GM23338 (cell line): ENCODE data around the gene PTTG1IP. TPM values are rescaled to one million over a fixed set of nuclear protein-coding genes. Genes with fewer than 3 reads are reported as not detected.

ENCODE experiments used
- ATAC-seq: fragments of 200-7000 bp; cut with Tn5 transposase; 3 replicates; pipeline ENCODE4 v1.9.1; 2020
- DNase-seq: peaks from one replicate; pipeline ENCODE4 v3.0.0-alpha.2; 2015; ENCODE audit warnings: low spot score
- H2AFZ ChIP-seq: fragments of 200-600 bp; sonication (generic); 2 replicates; pipeline ENCODE4 v1.8.0; 2016; ENCODE audit warnings: antibody characterized with exemption, mild to moderate bottlenecking, moderate library complexity
- H3F3A ChIP-seq: fragments of 200-600 bp; sonication (generic); replicated peaks from 2 replicates; pipeline ENCODE4 v1.8.0; 2017; ENCODE audit warnings: antibody characterized with exemption, mixed run types, low read depth
- H3K27ac ChIP-seq: fragments of 200-600 bp; sonication (generic); 2 replicates; pipeline ENCODE4 v1.6.1; 2016; ENCODE audit warnings: low read depth
- H3K27me3 ChIP-seq: fragments of 200-600 bp; sonication (generic); 2 replicates; pipeline ENCODE4 v1.8.0; 2016; ENCODE audit warnings: mild to moderate bottlenecking, mixed run types, moderate library complexity; ENCODE audit not compliant: insufficient read depth
- H3K36me3 ChIP-seq: fragments of 200-600 bp; sonication (generic); 2 replicates; pipeline ENCODE4 v1.8.0; 2016; ENCODE audit warnings: mild to moderate bottlenecking; ENCODE audit not compliant: insufficient read depth
- H3K4me1 ChIP-seq: fragments of 200-600 bp; sonication (generic); 2 replicates; pipeline ENCODE4 v1.8.0; 2016; ENCODE audit warnings: mild to moderate bottlenecking, moderate library complexity; ENCODE audit not compliant: insufficient read depth
- H3K4me2 ChIP-seq: fragments of 200-600 bp; sonication (generic); 2 replicates; pipeline ENCODE4 v1.7.1; 2017; ENCODE audit warnings: mixed run types
- H3K4me3 ChIP-seq: fragments of 200-600 bp; sonication (generic); 2 replicates; pipeline ENCODE4 v1.6.1; 2016; ENCODE audit warnings: mixed run types
- H3K79me2 ChIP-seq: fragments of 200-600 bp; sonication (generic); replicated peaks from 2 replicates; pipeline ENCODE4 v1.8.0; 2017; ENCODE audit warnings: mild to moderate bottlenecking; ENCODE audit not compliant: insufficient read depth
- H3K9me2 ChIP-seq: fragments of 200-600 bp; sonication (generic); 2 replicates; pipeline ENCODE4 v1.8.0; 2017; ENCODE audit not compliant: insufficient read depth
- H4K20me1 ChIP-seq: fragments of 200-600 bp; sonication (generic); replicated peaks from 2 replicates; pipeline ENCODE4 v1.8.0; 2017; ENCODE audit warnings: mild to moderate bottlenecking; ENCODE audit not compliant: insufficient read depth
- H3K27ac Mint-ChIP-seq: 2 replicates; pipeline ENCODE4 v1.8.0; 2020; ENCODE audit warnings: inconsistent platforms, mild to moderate bottlenecking, moderate library complexity, mixed read lengths
- H3K27me3 Mint-ChIP-seq: 3 replicates; pipeline ENCODE4 v1.8.0; 2022; ENCODE audit warnings: low read depth, mild to moderate bottlenecking, moderate library complexity, mixed read lengths, inconsistent platforms; ENCODE audit not compliant: insufficient read depth, poor library complexity
- H3K36me3 Mint-ChIP-seq: 3 replicates; pipeline ENCODE4 v1.8.0; 2021; ENCODE audit warnings: low read depth, mild to moderate bottlenecking, inconsistent platforms, moderate library complexity, mixed read lengths
- H3K4me1 Mint-ChIP-seq: 3 replicates; pipeline ENCODE4 v1.8.0; 2020; ENCODE audit warnings: mild to moderate bottlenecking, inconsistent platforms, mixed read lengths
- H3K4me3 Mint-ChIP-seq: 3 replicates; pipeline ENCODE4 v1.8.0; 2021; ENCODE audit warnings: moderate library complexity, mild to moderate bottlenecking, inconsistent platforms, mixed read lengths
- H3K9me3 Mint-ChIP-seq: 3 replicates; pipeline ENCODE4 v1.8.0; 2020; ENCODE audit warnings: moderate library complexity, mild to moderate bottlenecking, inconsistent platforms, mixed read lengths
- CREB1 ChIP-seq: fragments of 250-450 bp; sonication (Bioruptor Pico); IDR thresholded peaks from 2 replicates; pipeline ENCODE4 v1.5.0; 2020; ENCODE audit warnings: low read depth, mild to moderate bottlenecking, moderate library complexity
- CTCF ChIP-seq, 2 experiments: fragments of 200-600 bp in 1 of 2; sonication (generic) in 1 of 2; conservative IDR thresholded peaks; 2 replicates each; pipeline versions ENCODE4 v1.5.1 to v1.6.1; 2016 to 2017; ENCODE audit warnings: antibody characterized with exemption in 2 of 2, low read depth in 2 of 2, mild to moderate bottlenecking in 2 of 2, moderate library complexity in 1 of 2
- ETS1 ChIP-seq: IDR thresholded peaks from 2 replicates; pipeline ENCODE4 v1.6.1; 2016; ENCODE audit warnings: antibody characterized with exemption
- EZH2 ChIP-seq: fragments of 200-600 bp; sonication (generic); IDR thresholded peaks from one replicate; pipeline ENCODE4 v1.8.0; 2017; ENCODE audit warnings: antibody characterized with exemption, mild to moderate bottlenecking, low read depth; ENCODE audit not compliant: unreplicated experiment
- EZH2phosphoT487 ChIP-seq: fragments of 200-600 bp; sonication (generic); IDR thresholded peaks from one replicate; pipeline ENCODE4 v1.8.1; 2018; ENCODE audit warnings: antibody characterized with exemption; ENCODE audit not compliant: unreplicated experiment
- JUNB ChIP-seq: IDR thresholded peaks from one replicate; pipeline ENCODE4 v1.6.1; 2016; ENCODE audit warnings: antibody characterized with exemption; ENCODE audit not compliant: unreplicated experiment
- NANOG ChIP-seq: IDR thresholded peaks from 2 replicates; pipeline ENCODE4 v1.6.1; 2016; ENCODE audit warnings: antibody characterized with exemption, borderline replicate concordance
- POLR2AphosphoS5 ChIP-seq: IDR thresholded peaks from 2 replicates; pipeline ENCODE4 v1.6.1; 2016; ENCODE audit warnings: antibody characterized with exemption, low read depth
- REST ChIP-seq: IDR thresholded peaks from one replicate; pipeline ENCODE4 v1.6.1; 2018; ENCODE audit warnings: antibody characterized with exemption; ENCODE audit not compliant: unreplicated experiment
- STAT1 ChIP-seq: IDR thresholded peaks from one replicate; pipeline ENCODE4 v1.6.1; 2016; ENCODE audit warnings: antibody characterized with exemption; ENCODE audit not compliant: unreplicated experiment
- ZNF114 ChIP-seq: fragments of 250-450 bp; sonication (Bioruptor Pico); IDR thresholded peaks from 2 replicates; pipeline ENCODE4 v1.5.0; 2020; ENCODE audit warnings: mild to moderate bottlenecking, moderate library complexity
- ZNF331 ChIP-seq: fragments of 250-450 bp; sonication (Bioruptor Pico); IDR thresholded peaks from 2 replicates; pipeline ENCODE4 v1.5.0; 2020; ENCODE audit warnings: low read depth, mild to moderate bottlenecking, moderate library complexity
- ZNF462 ChIP-seq: fragments of 250-450 bp; sonication (Bioruptor Pico); IDR thresholded peaks from 2 replicates; pipeline ENCODE4 v1.5.0; 2020; ENCODE audit warnings: mild to moderate bottlenecking, moderate library complexity
- polyA plus RNA-seq: library from polyadenylated mRNA; unstranded; fragments of >200 nt; fragmentation: Nextera tagmentation; extraction: Ambion mirVana; gene quantifications from 2 replicates; pipeline ENCODE4 v1.2.1, GENCODE V29; 2016
- total RNA-seq: library from RNA; depleted of rRNA; stranded (reverse); fragments of >200 nt; shearing (Covaris generic); gene quantifications from 2 replicates; pipeline ENCODE4 v1.2.3, GENCODE V29; 2014

PTTG1IP gene
- total and polyA plus RNA-seq, 2 experiments from 2014 or later: 99.9 to 172 TPM

- Histone ChIP-seq H3K27me3 (no peaks in the 10 kb centered on the region), H2AFZ (no peak overlapping the region), H3F3A (no peaks in the 10 kb centered on the region), H3K79me2 (peaks cover 73% of the 10 kb centered on the region), H3K4me3 (no peak overlapping the region), H3K4me2 (no peak overlapping the region), H4K20me1 (peaks cover 21% of the 10 kb centered on the region), H3K4me1 (no peaks in the 10 kb centered on the region), H3K9me2 (no peaks in the 10 kb centered on the region), H3K27ac (no peak overlapping the region), H3K36me3 (peaks cover 18% of the 10 kb centered on the region)
- Mint-ChIP-seq H3K36me3 (peaks cover 70% of the 10 kb centered on the region), H3K4me3 (no peak overlapping the region), H3K9me3 (no peaks in the 10 kb centered on the region), H3K27ac (no peak overlapping the region), H3K4me1 (peaks cover 9% of the 10 kb centered on the region; the same call in 2 of the 3 replicates), H3K27me3 (peaks cover 11% of the 10 kb centered on the region)
- TF ChIP-seq POLR2AphosphoS5 (no peak), JUNB (no peak), STAT1 (no peak), CREB1 (CRISPR knock-in tag) (no peak), NANOG (no peak), ZNF114 (CRISPR knock-in tag) (no peak), CTCF (conservative IDR thresholded peaks at IDR 0.05; ENCODE audit: low read depth in 2 of 2) (no peak), ZNF462 (CRISPR knock-in tag) (no peak), ETS1 (no peak), REST (no peak), EZH2 (no peak), ZNF331 (CRISPR knock-in tag) (no peak), EZH2phosphoT487 (no peak)
- no peak for DNase-seq
- ATAC-seq: no peak
These were observed 16.2 kb downstream of the PTTG1IP start for GRCh38 chr21:44857127-44857892.
